ENCODE results near the gene DGUOK. TPM values are rescaled to one million over a fixed set of nuclear protein-coding genes. Genes with fewer than 3 reads are reported as not detected.

Gene DGUOK
- polyA plus RNA-seq, 1 donor from 2014 or later: 168 TPM

GRCh38 chr2:73956218-73956865 lies 29.7 kb downstream of the DGUOK start:
- Histone ChIP-seq H3K9me3 (ENCODE audit: low read length) (no peaks in the 10 kb centered on the region), H4K20me1 (ENCODE audit: insufficient read depth) (no peaks in the 10 kb centered on the region), H3K79me2 (replicated peaks; ENCODE audit: insufficient read depth, low read length) (no peaks in the 10 kb centered on the region), H3K4me3 (ENCODE audit: low read length) (no peak overlapping the region), H3F3A (ENCODE audit: insufficient read depth, low read length, poor library complexity, severe bottlenecking) (no peaks in the 10 kb centered on the region), H3K4me2 (ENCODE audit: low read length) (no peak overlapping the region), H2AFZ (ENCODE audit: low read depth, low read length) (no peak overlapping the region), H3K9me2 (ENCODE audit: insufficient read depth, low read length) (no peaks in the 10 kb centered on the region), H3K27ac (ENCODE audit: low read length) (no peak overlapping the region), H3K9ac (ENCODE audit: low read length) (no peak overlapping the region), H3K36me3 (ENCODE audit: insufficient read depth, low read length) (peaks cover 22% of the 10 kb centered on the region), H3K27me3 (ENCODE audit: insufficient read depth, low read depth, low read length) (no peaks in the 10 kb centered on the region)
- TF ChIP-seq REST (IDR thresholded peaks at IDR 0.05; ENCODE audit: borderline replicate concordance) (no peak), POLR2AphosphoS5 (IDR thresholded peaks at IDR 0.05) (no peak), MXI1 (conservative IDR thresholded peaks at IDR 0.05; ENCODE audit: poor library complexity, severe bottlenecking) (no peak), TAF1 (IDR thresholded peaks at IDR 0.05; ENCODE audit: low read depth) (no peak), SMC3 (conservative IDR thresholded peaks at IDR 0.05; ENCODE audit: poor library complexity) (no peak), EZH2 (IDR thresholded peaks at IDR 0.05; ENCODE audit: borderline replicate concordance, insufficient read depth, low read length, poor library complexity, severe bottlenecking) (no peak), CTCF (IDR thresholded peaks at IDR 0.05; ENCODE audit: poor library complexity, severe bottlenecking) (no peak), RAD21 (conservative IDR thresholded peaks at IDR 0.05) (no peak)

- no peak for TF ChIP-seq CTCF (IDR thresholded peaks at IDR 0.05; ENCODE audit: poor library complexity, severe bottlenecking)
- no peak for TF ChIP-seq MXI1 (conservative IDR thresholded peaks at IDR 0.05; ENCODE audit: poor library complexity, severe bottlenecking)
- no peak for TF ChIP-seq TAF1 (IDR thresholded peaks at IDR 0.05; ENCODE audit: low read depth)
- TF ChIP-seq EZH2 (IDR thresholded peaks at IDR 0.05; ENCODE audit: borderline replicate concordance, insufficient read depth, low read length, poor library complexity, severe bottlenecking): no peak
- H3K9ac ChIP-seq (ENCODE audit: low read length): no peak overlapping the region
- H3K4me3 ChIP-seq (ENCODE audit: low read length): no peak overlapping the region
- no peaks in the 10 kb centered on the region for H3K9me3 ChIP-seq (ENCODE audit: low read length)
- H3K27me3 ChIP-seq (ENCODE audit: insufficient read depth, low read depth, low read length): no peaks in the 10 kb centered on the region
- H3K4me2 ChIP-seq (ENCODE audit: low read length): no peak overlapping the region
- H3K27ac ChIP-seq (ENCODE audit: low read length): no peak overlapping the region
- H2AFZ ChIP-seq (ENCODE audit: low read depth, low read length): no peak overlapping the region
- no peaks in the 10 kb centered on the region for H3F3A ChIP-seq (ENCODE audit: insufficient read depth, low read length, poor library complexity, severe bottlenecking)
- no peaks in the 10 kb centered on the region for H3K79me2 ChIP-seq (replicated peaks; ENCODE audit: insufficient read depth, low read length)
- no peaks in the 10 kb centered on the region for H4K20me1 ChIP-seq (ENCODE audit: insufficient read depth)
- H3K9me2 ChIP-seq (ENCODE audit: insufficient read depth, low read length): no peaks in the 10 kb centered on the region
- peaks cover 8% of the 10 kb centered on the region for H3K36me3 ChIP-seq (ENCODE audit: insufficient read depth, low read length)
Measured at GRCh38 chr2:73961274-73961673, 34.6 kb downstream of the DGUOK start.

Data from neural cell (in vitro differentiated cells).